GM19099 (cell line): Measurements from ENCODE around the gene FUNDC2.

Source experiments
- POLR2A ChIP-seq: IDR thresholded peaks from 3 replicates; pipeline ENCODE4 v1.6.1; 2011; ENCODE audit warnings: low read depth; ENCODE audit not compliant: insufficient read length; ENCODE audit errors: extremely low read depth

The FUNDC2 gene

DNA sequence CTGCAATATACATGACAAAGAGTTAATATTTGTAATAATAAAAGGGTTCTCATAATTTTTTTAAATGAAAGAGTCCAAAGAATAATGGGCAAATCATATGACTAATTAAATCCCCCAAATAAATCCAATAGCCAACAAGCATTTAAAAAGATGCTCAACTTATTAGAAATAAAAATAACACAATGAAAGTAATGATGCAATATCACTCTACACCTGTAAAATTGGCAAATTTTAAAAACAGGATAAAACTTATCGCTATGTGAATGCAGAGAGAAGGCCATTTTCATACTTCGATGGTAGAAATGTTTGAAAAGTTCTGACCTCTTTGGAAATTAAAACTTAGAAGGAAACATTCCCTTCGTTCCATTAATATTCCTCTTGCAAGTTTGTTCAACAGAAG lies 6.1 kb upstream of the FUNDC2 start:
- TF ChIP-seq POLR2A: no peak

DNA sequence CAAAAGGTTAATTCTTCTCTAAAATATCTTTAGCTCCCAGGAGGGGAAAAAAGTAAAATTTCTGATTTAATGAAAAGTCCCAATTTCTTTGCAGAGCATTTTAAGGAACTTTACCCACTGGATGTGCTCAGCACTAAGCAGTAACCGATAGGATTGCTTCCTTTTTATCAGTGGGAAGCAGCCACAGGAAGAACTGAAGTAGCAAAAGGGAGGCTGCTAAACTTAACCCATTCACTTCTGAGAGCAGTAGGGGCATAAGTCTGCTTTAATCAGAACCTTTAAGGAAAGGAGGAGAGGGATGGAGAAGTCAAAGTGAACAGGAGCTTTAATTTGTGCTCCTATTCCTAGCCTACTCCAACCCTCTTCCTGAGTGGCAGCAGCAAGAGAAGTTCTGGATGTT lies 4.1 kb upstream of the FUNDC2 start, which contains the start of gene F8:
Gene F8 (minus strand): TSS at position 139 of the 400 bp plus-strand sequence. CDS start 171 bp downstream, outside the sequence.
- TF ChIP-seq POLR2A: no peak

DNA sequence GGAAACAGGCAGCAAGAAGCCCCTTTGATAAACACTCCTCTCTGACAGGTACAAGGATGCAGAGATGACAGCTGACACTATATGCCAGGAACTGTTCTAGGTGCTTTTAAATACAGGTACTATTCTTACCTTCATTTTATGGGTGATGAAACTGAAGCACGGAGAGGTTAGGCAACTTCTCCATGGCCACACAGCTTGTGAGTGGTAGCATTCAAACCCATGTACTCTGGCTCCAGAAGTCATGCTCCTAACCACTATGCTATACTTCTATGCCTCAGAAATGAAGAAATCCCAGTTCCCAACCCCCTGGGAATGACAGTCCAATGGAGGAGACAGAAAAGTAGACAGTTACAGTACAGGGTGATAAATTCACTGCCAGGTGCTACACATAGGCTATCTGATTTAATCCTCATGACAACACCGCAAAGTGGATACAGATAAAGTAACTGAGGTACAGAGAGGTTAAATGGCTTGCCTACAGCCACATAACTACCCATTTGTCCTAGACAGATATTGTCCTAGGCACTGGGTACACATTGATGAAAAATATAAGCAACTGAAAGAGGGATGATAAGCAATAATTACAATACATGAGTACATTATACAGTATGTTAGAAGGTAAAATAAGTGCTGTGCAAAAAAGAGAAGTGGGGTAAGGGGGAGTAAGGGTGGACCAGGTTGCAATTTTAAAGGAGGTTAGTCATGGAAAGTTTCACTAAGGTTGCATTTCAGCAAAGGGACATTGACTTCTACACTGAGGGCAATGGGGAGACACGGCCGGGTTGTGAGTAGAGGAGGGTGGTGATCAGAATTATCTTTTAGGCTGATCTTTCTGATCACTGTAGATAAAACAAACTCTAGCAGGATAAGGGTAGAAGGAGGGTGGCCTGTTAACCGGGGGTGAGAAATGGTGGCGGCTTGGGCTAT lies 2.5 kb upstream of the FUNDC2 start:
- no peak for TF ChIP-seq POLR2A

DNA sequence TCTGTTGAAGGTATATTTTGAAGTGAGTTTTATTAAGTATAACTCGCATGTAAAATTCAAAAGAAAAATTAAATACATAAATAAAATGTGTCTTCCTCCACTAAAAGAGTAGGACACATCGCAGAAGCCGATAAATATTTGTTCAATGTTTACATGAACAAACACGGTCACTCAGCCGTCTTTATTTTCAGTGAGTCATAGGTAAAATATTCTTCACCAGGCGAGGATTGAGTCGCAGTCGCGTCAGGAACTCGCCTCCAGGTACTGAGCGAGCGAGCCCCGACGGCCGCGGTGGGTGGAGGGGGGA lies 271 bp upstream of the FUNDC2 start:
- no peak for TF ChIP-seq POLR2A

DNA sequence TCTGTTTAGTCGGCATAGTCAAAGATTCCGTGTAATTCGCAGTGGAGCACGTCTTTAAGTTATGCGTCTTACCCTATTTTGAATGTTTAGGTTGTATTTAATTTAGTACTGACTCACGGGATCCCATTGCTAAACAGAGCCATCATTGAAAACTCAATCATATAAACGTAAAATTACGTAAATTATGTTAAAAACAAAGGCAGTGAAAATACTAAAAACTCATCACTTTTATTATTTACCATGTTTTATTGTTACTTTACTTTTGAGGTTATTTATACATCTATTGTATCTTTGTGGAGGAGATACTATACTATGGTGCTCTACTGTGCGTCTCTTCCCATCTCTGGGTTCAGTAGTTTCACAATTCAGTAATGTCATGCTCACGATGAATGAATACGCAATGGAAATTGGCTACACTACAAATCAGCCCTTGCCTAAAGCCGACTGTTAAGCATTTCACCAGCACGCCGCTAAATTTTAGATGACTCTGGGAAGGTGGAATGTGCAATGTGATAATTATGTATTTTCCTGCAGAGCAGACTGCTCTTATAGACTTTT lies 944 bp downstream of the FUNDC2 start:
- no peak for TF ChIP-seq POLR2A

DNA sequence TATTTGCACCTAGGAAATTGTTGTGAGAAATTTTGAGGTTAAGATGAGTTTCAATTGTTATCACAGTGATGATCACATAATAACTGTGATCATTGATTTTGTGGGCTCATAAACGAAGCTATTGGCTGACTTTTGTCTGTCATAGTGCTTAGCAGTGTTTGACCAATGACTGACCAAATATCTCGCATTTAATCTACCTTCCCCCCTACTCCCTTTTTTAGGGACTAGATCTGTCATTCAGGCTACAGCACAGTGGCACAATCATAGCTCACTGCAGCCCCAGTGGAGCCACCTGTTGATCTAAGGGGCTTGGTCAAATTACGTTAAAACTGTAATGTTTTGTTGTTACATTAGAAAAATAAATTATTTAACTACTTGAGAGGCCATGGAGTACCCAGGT lies 1.5 kb downstream of the FUNDC2 start:
- TF ChIP-seq POLR2A: no peak

DNA sequence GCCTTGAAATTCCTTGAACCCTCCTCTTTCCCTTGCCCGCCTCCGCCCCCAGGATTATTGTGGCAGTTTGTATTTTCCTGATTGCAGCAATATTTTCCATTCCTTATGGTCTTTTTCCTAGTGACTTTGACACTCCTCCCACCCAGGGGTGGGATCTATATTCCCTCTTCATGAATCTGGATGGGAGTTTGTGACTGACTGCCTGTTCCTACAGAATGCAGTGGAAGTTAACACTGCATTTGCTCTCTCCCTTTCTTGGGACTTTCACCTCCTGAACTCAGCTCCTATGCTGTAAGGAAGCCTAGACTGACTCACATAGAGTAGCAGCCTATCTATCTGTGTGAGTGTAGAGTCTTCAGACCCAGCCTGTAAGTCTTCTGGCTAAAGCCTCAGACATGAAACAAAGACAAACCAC lies 2.2 kb downstream of the FUNDC2 start:
- no peak for TF ChIP-seq POLR2A

DNA sequence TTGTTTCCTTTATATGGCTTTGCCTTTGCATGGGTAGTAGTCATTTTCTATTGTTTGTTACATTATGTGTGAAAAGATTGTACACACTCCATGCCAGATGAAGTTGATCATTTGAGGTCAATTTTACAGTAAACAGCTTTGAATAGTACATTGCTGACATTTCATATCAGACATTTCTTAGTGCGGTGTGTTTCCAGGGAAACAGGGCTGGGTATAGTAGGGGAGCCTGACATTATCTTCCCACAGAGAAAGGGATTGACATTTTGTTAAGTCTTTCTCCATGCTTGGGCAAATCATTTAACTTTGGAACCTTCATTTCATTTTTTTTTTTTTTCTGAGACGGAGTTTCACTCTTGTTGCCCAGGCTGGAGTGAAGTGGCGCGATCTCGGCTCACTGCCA lies 5.0 kb downstream of the FUNDC2 start:
- TF ChIP-seq POLR2A: no peak

DNA sequence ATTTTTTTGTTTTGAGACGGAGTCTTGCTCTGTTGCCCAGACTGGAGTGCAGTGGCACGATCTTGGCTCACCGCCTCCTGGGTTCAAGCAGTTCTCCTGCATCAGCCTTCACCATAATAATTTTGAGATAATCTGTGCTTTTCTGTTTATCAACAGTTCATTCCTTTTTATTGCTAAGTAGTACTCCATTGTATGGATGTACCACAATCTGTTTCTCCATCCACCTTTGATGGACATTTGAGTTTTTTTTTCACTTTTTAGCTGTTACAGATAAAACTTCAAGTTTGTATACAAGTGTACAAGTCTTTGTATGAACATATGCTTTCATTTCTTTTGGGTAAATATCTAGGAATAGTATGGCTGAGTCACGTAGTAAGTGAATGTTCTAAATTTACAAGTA lies 9.0 kb downstream of the FUNDC2 start:
- no peak for TF ChIP-seq POLR2A

DNA sequence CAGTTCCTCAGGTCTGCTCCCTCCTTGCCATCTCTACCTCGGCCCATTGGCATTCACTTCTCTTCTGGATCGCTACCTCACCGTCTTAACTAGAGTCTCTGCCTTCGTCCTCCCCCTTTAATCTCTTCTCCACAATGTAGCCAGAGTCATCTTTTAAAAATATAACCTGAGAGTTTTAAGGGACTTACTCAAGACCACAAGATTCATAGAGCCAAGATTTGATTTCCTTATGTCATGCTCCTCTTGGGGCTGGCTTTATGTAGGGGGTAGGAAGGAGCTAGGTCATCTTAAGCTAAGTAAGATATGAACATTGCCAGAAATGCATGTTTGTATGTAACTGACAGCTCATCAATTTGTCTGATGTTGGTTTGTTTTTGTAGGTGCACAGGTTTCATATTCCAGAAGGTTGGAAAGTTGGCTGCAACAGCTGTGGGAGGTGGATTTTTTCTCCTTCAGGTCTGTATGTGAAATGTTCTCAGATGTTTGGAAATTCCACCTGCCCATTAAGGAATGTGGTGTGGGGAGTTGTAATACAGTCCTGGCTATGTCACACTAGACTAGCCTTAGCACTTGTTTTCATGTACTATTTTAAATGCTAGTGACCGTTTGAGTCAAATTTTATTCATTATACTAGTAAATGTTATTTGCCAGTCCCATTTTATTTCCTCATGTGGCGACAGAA lies 19.6 kb downstream of the FUNDC2 start:
- TF ChIP-seq POLR2A: no peak

DNA sequence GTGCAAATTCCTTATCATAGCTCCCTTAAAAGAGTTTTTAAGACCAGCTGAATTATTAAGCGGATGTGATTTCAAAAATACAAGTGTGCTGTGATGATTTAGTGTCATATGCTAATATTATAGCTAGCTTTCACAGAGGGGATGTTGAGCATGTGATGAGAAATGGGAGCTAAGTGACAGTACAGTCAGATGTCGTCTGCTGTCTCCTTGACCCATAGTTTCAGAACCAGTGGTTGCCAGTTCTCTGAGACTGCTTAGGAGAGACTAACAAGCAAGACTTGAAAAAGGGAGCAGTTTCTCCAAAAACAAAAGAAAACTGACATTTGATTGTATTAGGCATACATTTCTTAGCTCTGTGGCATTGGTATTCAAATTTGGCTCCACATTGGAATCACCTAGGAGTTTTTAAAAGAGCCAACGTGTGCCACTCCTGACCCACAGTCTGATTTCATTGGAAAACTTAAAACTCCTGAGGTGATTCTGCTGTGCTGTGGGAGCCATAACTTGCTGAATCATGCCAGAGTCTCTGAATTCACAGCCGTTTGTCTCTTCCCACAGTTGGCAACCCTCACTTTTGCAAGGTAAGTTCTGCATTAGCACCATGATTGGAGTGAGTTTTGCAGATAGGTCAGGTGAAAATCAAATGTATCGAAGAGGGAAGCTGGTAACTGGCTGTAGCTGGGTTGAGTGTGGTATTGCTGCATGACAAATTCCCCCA lies 20.3 kb downstream of the FUNDC2 start:
- no peak for TF ChIP-seq POLR2A

DNA sequence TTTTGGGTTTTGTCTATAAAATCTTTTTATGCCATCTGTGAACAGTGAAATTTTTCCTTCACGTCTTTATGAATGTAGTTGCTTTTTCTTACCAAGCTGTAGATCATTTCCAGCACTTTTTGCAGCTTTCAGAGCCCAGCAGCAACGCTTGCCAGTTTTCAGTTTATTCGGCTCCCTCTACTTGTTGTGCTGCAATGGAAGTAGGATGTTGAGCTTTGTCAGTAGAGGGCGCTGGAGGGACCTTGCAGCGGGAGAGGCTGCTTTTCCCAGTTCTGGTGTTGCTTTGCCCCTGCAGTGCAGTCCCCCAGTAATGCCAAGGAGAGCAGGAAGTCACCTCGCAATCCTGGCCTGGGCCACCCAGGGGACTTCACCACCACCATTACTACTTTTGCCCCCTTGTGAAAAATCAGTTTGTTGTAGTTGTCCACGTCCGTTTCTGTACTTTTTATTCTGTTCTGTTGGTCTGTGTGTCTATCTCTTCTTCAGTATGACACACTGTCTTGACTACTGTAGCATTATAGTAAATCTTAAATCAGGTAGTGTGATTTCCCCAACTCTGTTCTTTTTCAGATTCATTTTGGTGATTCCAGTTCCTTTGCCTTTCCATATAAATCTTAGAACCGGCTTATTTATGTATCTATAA lies 22.5 kb downstream of the FUNDC2 start:
- no peak for TF ChIP-seq POLR2A

DNA sequence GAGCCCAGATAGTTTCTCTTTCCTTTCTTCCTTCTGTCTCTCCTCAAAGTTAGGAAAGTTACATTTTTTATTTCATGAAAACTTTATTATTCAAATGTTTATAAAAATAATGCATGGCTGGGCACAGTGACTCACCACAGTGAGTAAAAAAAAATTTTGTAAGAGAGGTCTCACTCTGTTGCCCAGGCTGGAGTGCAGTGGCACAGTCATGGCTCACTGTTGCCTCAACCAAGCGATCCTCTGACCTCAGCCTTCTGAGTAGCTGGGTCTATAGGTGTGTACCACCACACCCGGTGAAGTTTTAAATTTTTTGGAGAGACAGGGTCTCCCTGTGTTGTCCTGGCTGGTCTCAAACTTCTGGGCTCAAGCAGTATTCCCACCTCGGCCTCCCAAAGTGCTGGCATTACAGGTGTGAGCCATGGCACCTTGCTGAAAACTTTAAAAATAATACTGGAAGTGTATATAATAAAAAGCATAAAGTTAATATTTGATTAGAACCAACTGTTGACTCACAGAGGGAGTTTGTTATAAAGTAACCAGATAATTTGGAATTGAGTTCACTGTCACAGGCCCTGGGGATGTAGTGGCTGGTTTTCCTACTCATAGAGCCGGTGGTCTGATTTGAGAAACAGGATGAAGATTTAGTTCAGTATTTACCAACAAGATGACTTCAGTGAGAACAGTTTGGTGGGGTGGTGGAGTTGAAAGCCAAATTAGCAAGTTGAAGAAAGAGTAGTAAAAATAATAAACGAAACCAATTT lies 26.3 kb downstream of the FUNDC2 start:
- no peak for TF ChIP-seq POLR2A

DNA sequence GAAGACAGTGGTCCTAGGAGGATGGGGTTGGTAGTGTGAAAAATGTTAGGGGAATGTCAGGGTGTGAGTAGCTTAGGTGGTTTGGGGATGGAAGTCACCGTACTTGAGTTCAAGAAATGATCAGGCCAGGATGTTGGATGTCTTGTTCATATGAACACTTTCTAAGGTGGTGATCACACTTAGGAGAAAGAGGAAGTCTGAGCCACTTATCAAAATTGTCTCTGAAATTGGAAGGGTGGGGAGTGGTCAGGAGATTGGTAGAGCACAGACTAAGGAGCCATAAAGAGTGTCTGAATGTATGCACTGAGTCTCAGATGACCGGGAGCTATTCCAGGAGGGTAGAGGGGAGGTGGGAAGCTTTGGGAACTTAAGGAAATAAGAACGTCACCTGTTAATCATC lies 27.0 kb downstream of the FUNDC2 start:
- TF ChIP-seq POLR2A: no peak

DNA sequence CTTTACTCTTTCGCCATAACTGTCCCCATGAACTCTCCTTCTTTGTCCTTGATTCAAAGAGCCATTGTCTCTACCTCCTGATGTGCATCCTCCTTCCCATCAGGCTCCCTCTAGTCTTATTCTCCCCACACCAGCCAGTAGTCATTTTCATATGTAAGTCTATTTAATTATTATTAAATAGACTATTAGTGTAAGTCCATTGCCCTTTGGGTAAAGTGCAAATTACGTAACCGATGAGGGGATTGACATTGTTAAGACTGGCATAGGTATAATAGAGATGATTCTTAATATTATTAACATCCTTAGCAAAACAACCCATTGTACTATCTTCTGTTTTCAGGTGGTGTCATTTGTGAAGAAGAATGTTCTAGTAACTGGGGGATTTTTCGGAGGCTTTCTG lies 27.6 kb downstream of the FUNDC2 start:
- no peak for TF ChIP-seq POLR2A

DNA sequence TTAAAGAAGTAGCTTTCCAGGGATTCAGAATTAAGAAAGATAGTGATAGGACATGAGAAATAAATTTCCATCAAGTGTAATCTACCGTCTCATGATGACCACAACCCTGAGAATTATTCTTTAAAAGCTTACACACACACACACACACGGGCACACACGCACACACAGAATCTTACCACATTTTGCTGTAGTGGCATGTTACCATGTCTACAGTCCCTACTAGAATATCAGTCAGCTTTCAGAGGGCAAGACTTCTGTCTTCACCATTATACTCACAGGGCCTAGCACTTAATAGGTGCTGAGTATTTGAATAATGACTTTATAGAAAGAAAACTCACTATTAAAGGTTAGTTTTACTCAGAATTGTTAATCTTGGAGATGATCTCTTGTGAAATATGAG lies 28.9 kb downstream of the FUNDC2 start:
- no peak for TF ChIP-seq POLR2A
